GM21619 (cell line): ENCODE data around the gene FBRSL1.

Experiments used
- ATAC-seq: cut with Tn5 transposase; IDR thresholded peaks from one replicate; pipeline ENCODE4 v1.9.1; 2021; ENCODE audit not compliant: unreplicated experiment

FBRSL1 gene

GRCh38 chr12:132537836-132538662 is 48.1 kb downstream of the FBRSL1 start:
- ATAC-seq: no peak

- ATAC-seq: no peak
Measured at GRCh38 chr12:132538663-132538990, 48.7 kb downstream of the FBRSL1 start.

GRCh38 chr12:132539016-132539773 is 49.2 kb downstream of the FBRSL1 start:
- ATAC-seq: no peak

GRCh38 chr12:132540436-132540835 is 50.5 kb downstream of the FBRSL1 start:
- no peak for ATAC-seq

- ATAC-seq: no peak
Measured at GRCh38 chr12:132541200-132541599, 51.2 kb downstream of the FBRSL1 start.

GRCh38 chr12:132541996-132542395 is 52.0 kb downstream of the FBRSL1 start:
- no peak for ATAC-seq

GRCh38 chr12:132542661-132543060 is 52.7 kb downstream of the FBRSL1 start:
- no peak for ATAC-seq

GRCh38 chr12:132543298-132544079 is 53.5 kb downstream of the FBRSL1 start:
- ATAC-seq: no peak

GRCh38 chr12:132544080-132544397 is 54.1 kb downstream of the FBRSL1 start:
- no peak for ATAC-seq

- no peak for ATAC-seq
Measured at GRCh38 chr12:132544498-132544897, 54.5 kb downstream of the FBRSL1 start.

GRCh38 chr12:132545164-132545953 is 55.4 kb downstream of the FBRSL1 start:
- no peak for ATAC-seq

GRCh38 chr12:132545955-132546354 is 56.0 kb downstream of the FBRSL1 start:
- ATAC-seq: no peak

- ATAC-seq: no peak
Measured at GRCh38 chr12:132546647-132547046, 56.7 kb downstream of the FBRSL1 start.

- no peak for ATAC-seq
Measured at GRCh38 chr12:132547205-132547740, 57.3 kb downstream of the FBRSL1 start.

- ATAC-seq: no peak
Measured at GRCh38 chr12:132548430-132549058, 58.6 kb downstream of the FBRSL1 start.

GRCh38 chr12:132549059-132549458 is 59.1 kb downstream of the FBRSL1 start:
- no peak for ATAC-seq

- no peak for ATAC-seq
Measured at GRCh38 chr12:132550014-132550802, 60.3 kb downstream of the FBRSL1 start.

- no peak for ATAC-seq
Measured at GRCh38 chr12:132550830-132551640, 61.1 kb downstream of the FBRSL1 start.

GRCh38 chr12:132551641-132552031 is 61.7 kb downstream of the FBRSL1 start:
- no peak for ATAC-seq
